NCI-H460 (cell line): ENCODE data around the gene SHC1. TPM values are rescaled to one million over a fixed set of nuclear protein-coding genes. Genes with fewer than 3 reads are reported as not detected.

Source experiments
- DNase-seq: peaks from one replicate; pipeline ENCODE4 v3.0.0-alpha.2; 2016; ENCODE audit warnings: low read depth; ENCODE audit errors: extremely low read depth
- total RNA-seq: library from RNA; depleted of rRNA; stranded (reverse); fragments of >200 nt; shearing (Covaris generic); gene quantifications from 2 replicates; pipeline ENCODE4 v1.2.3, GENCODE V29; 2014

The SHC1 gene
- total RNA-seq, 1 experiment from 2014 or later = 382 TPM

GRCh38 chr1:154959426-154959780 is 11.1 kb downstream of the SHC1 start:
- no peak for DNase-seq

GRCh38 chr1:154958681-154959425 is 11.7 kb downstream of the SHC1 start:
- DNase-seq = no peak

GRCh38 chr1:154958036-154958435 is 12.5 kb downstream of the SHC1 start:
- no peak for DNase-seq

- DNase-seq = no peak
Measured at GRCh38 chr1:154957091-154957657, 13.4 kb downstream of the SHC1 start.

- no peak for DNase-seq
Measured at GRCh38 chr1:154956544-154956941, 14.0 kb downstream of the SHC1 start.

GRCh38 chr1:154955718-154956543 is 14.6 kb downstream of the SHC1 start, which contains the start of gene PBXIP1:
TSS of gene PBXIP1 (minus strand) at chr1:154956099. CDS start at chr1:154953721, 2,378 bp downstream.
- DNase-seq = peak; percentile 94

- no peak for DNase-seq
Measured at GRCh38 chr1:154955039-154955717, 15.4 kb downstream of the SHC1 start.

GRCh38 chr1:154954541-154954940 is 16.0 kb downstream of the SHC1 start:
- no peak for DNase-seq

- DNase-seq = no peak
Measured at GRCh38 chr1:154953611-154954038, 16.9 kb downstream of the SHC1 start.

- DNase-seq = no peak
Measured at GRCh38 chr1:154952664-154953063, 17.9 kb downstream of the SHC1 start.

- no peak for DNase-seq
Measured at GRCh38 chr1:154951901-154952657, 18.5 kb downstream of the SHC1 start.

GRCh38 chr1:154948079-154948478 is 22.5 kb downstream of the SHC1 start:
- DNase-seq = no peak

GRCh38 chr1:154945962-154946850 is 24.3 kb downstream of the SHC1 start:
- no peak for DNase-seq

GRCh38 chr1:154945160-154945961 is 25.2 kb downstream of the SHC1 start:
- no peak for DNase-seq

GRCh38 chr1:154944401-154945159 is 26.0 kb downstream of the SHC1 start:
- no peak for DNase-seq

GRCh38 chr1:154943649-154944400 is 26.7 kb downstream of the SHC1 start:
- DNase-seq = peak; percentile 56
